Body of pancreas (tissue), 4 donors: ENCODE data around the gene RIPOR2. TPM values are rescaled to one million over a fixed set of nuclear protein-coding genes. Genes with fewer than 3 reads are reported as not detected.
"Not testable (repeated sequence)": the region's sequence is repeated elsewhere in the genome, so short reads cannot be mapped to it uniquely, and the experiment has no call there.

Experiments used
- ATAC-seq: fragments of 150-250 bp; one replicate; pipeline ENCODE4 v1.9.1; 2016
- DNase-seq, 4 donors: peaks; one replicate each; pipeline ENCODE4 v3.0.0-alpha.2; 2019
- H3K27ac ChIP-seq, 4 donors: fragments of 200-600 bp; sonication (generic); 1 replicate in 3 of 4; 2 replicates in 1 of 4; pipeline versions ENCODE4 v1.5.1 to v1.6.1; 2016 to 2019; ENCODE audit warnings: mild to moderate bottlenecking in 1 of 4, mixed read lengths in 1 of 4, moderate library complexity in 1 of 4
- H3K27me3 ChIP-seq, 2 donors: fragments of 200-600 bp; sonication (generic); one replicate each; pipeline ENCODE4 v1.6.0; 2016; ENCODE audit warnings: mild to moderate bottlenecking in 1 of 2
- H3K36me3 ChIP-seq, 2 donors: fragments of 200-600 bp; sonication (generic); replicated peaks in 1 of 2; 2 replicates each; pipeline ENCODE4 v1.5.1; 2016; ENCODE audit warnings: low read depth in 2 of 2; ENCODE audit not compliant: insufficient read depth in 1 of 2
- H3K4me1 ChIP-seq: fragments of 200-600 bp; sonication (generic); one replicate; pipeline ENCODE4 v1.6.0; 2016
- H3K4me3 ChIP-seq, 2 donors: fragments of 200-600 bp; sonication (generic); 1 replicate in 1 of 2; 2 replicates in 1 of 2; pipeline ENCODE4 v1.5.1; 2016 to 2019
- H3K9me3 ChIP-seq, 3 donors: fragments of 200-600 bp; sonication (generic); 1 replicate in 2 of 3; 2 replicates in 1 of 3; pipeline ENCODE4 v1.5.1; 2016
- POLR2A ChIP-seq, 3 donors: fragments of 450-650 bp; IDR thresholded peaks; one replicate each; pipeline ENCODE4 v1.6.1; 2016; ENCODE audit warnings: antibody characterized with exemption in 3 of 3, mild to moderate bottlenecking in 2 of 3
- WGBS, 2 donors: methylation state at CpG; one replicate each; pipeline ENCODE4 v1.1.5; 2017; 5-methylcytosine and 5-hydroxymethylcytosine counted together
- intact Hi-C: fragments of 100-400 bp; cut with DNase I; formaldehyde crosslinking; loops from one replicate; pipeline ENCODE4 v1.15.1; 2023
- total RNA-seq, 2 donors: library from RNA; depleted of rRNA; stranded (reverse); fragments of >200 nt; gene quantifications; one replicate each; pipeline ENCODE4 v1.1.0, GENCODE V29; 2016
- TF ChIP-seq, protein P1 (sequence below), 7 experiments: fragments of 450-650 bp in 4 of 7; fragments of 200-600 bp in 3 of 7; sonication (generic) in 3 of 7; IDR thresholded peaks; one replicate each; pipeline ENCODE4 v1.5.1; 2016 to 2019; ENCODE audit warnings: antibody characterized with exemption in 7 of 7

RIPOR2 gene
- total RNA-seq, 2 donors from 2014 or later, result 1.3 to 1.6 TPM

DNA sequence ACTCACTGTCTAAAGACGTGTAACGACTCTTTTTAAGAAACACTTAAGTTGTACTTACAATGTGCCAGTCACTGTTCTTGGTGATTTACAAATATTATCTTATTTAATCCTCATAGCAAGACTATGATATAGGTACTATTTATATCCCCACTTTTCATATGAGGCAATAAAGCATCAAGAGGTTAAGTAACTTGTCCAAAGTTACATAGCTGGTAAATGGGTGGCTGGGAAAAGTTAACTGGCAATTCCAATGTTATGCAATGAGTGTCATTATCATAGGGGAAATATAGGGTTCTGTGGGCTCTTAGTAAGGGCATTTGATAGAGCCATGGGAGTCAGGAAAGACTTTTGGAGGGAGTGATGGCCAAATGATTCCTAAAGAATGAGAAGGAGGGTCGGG, 21.4 kb upstream of the RIPOR2 start:
- TF ChIP-seq, protein P1, sequence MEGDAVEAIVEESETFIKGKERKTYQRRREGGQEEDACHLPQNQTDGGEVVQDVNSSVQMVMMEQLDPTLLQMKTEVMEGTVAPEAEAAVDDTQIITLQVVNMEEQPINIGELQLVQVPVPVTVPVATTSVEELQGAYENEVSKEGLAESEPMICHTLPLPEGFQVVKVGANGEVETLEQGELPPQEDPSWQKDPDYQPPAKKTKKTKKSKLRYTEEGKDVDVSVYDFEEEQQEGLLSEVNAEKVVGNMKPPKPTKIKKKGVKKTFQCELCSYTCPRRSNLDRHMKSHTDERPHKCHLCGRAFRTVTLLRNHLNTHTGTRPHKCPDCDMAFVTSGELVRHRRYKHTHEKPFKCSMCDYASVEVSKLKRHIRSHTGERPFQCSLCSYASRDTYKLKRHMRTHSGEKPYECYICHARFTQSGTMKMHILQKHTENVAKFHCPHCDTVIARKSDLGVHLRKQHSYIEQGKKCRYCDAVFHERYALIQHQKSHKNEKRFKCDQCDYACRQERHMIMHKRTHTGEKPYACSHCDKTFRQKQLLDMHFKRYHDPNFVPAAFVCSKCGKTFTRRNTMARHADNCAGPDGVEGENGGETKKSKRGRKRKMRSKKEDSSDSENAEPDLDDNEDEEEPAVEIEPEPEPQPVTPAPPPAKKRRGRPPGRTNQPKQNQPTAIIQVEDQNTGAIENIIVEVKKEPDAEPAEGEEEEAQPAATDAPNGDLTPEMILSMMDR (IDR thresholded peaks at IDR 0.05), result no peak
- TF ChIP-seq POLR2A (IDR thresholded peaks at IDR 0.05), result no peak
- Histone ChIP-seq H3K9me3 (no peaks in the 10 kb centered on the region), H3K27me3 (no peaks in the 10 kb centered on the region), H3K4me1 (no peaks in the 10 kb centered on the region), H3K27ac (no peak overlapping the region), H3K36me3 (no peaks in the 10 kb centered on the region), H3K4me3 (no peak overlapping the region)
- intact Hi-C loops, result no loop called here
- no peak for DNase-seq
- 86 to 87% methylated on average over 3 of the region's 3 CpGs for WGBS, 2 donors
- no peak for ATAC-seq

DNA sequence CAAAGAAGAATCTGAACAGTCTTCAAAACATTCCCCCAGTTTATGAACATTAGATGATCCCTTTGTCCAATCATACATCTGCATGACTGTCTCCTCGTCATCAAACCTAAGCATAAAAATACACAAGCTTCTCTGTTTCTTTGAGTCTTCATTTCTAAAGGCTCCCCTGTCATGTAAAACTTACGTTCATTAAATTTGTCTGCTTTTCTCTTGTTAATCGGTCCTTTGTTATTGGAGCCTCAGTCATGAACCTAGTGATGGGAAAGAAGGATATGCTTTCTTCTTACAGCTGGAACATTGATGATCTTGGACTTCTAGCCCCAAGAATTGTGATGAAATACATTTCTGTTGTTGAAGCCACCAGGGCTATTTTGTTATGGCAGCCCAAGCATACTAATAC, 18.0 kb upstream of the RIPOR2 start:
- Histone ChIP-seq H3K4me3 (no peak overlapping the region), H3K9me3 (no peaks in the 10 kb centered on the region), H3K27me3 (no peaks in the 10 kb centered on the region), H3K4me1 (no peaks in the 10 kb centered on the region), H3K36me3 (no peaks in the 10 kb centered on the region), H3K27ac (no peak overlapping the region)
- ATAC-seq, result no peak
- DNase-seq, result no peak
- no peak for TF ChIP-seq POLR2A (IDR thresholded peaks at IDR 0.05)
- TF ChIP-seq, protein P1 (IDR thresholded peaks at IDR 0.05), result no peak
- intact Hi-C loops, result no loop called here
- WGBS, 2 donors, result 75 to 85% methylated on average over 3 of the region's 3 CpGs

DNA sequence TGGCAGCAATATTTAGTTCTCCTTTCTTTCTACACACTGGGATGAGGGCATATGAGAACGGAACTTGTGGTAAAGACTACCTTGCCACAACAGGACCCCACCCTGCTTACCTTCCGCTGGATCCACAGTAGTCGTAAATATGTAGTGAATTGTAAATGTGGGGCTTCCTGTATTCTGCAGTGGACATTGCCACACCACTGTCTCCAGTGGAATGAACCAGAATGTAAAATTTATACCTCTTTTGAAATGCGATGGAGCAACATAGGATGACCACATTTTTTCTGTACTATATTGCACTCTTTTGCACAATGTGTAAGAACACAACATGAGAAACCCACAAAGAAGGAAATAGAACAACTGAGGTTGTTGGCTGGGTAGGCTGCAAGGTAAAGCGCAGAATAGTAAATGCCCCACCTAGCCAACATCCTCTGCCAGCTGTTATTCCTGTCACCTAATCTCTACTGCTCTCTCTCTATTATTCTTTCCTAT, 16.1 kb upstream of the RIPOR2 start:
- 73 to 84% methylated on average over 5 of the region's 5 CpGs for WGBS, 2 donors
- H3K36me3 ChIP-seq, result no peaks in the 10 kb centered on the region
- peak overlapping the region in 1 of 4 donors; percentile 39 for H3K27ac ChIP-seq
- H3K27me3 ChIP-seq, result no peaks in the 10 kb centered on the region
- TF ChIP-seq, protein P1 (IDR thresholded peaks at IDR 0.05), result no peak
- H3K4me3 ChIP-seq, result no peak overlapping the region
- DNase-seq (peak in 1 of 4 donors; percentile 57), ATAC-seq (no peak)
- H3K4me1 ChIP-seq, result no peaks in the 10 kb centered on the region
- intact Hi-C loops, result no loop called here
- H3K9me3 ChIP-seq, result no peaks in the 10 kb centered on the region

DNA sequence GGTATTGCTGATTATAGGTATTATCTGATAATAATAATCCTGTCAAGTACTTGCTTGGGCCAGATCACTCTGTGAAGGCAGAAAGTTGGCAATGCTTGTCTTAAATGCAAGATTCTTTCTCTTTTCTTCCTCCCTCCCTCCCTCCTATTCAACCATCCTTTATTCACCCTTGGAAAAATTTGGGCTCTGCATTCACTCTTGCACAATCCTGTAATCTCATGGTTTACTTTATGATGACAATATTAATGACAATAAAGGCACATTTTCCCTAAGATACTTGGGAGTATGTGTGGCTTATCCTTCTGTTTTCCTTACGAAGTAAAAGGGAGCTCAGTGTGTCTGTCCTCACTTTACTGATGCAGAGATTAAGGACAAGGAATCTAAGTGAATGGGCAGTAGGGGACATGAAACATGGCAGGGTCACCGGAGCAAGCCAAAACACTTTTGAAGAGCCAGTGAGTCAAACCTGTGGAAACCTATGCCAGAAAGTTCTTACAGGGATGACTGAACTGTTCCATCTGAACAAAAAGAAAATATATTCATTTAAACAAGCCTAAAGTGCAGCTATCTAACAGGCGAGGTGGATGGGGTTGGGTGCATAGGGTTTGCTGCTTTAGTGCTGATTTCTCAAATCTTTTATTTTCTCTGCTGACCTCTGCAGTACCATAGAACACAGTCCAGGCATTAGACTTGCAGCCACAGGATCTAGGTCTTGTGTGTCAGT, 14.6 kb upstream of the RIPOR2 start:
- Histone ChIP-seq H3K9me3 (no peaks in the 10 kb centered on the region), H3K4me1 (no peaks in the 10 kb centered on the region), H3K4me3 (no peak overlapping the region), H3K27me3 (no peaks in the 10 kb centered on the region), H3K36me3 (no peaks in the 10 kb centered on the region), H3K27ac (no peak overlapping the region)
- intact Hi-C loops, result no loop called here
- WGBS, 2 donors, result 68% methylated on average over 3 of the region's 3 CpGs
- ATAC-seq, result no peak
- no peak for DNase-seq
- TF ChIP-seq POLR2A (IDR thresholded peaks at IDR 0.05), result no peak
- TF ChIP-seq, protein P1 (IDR thresholded peaks at IDR 0.05), result no peak

DNA sequence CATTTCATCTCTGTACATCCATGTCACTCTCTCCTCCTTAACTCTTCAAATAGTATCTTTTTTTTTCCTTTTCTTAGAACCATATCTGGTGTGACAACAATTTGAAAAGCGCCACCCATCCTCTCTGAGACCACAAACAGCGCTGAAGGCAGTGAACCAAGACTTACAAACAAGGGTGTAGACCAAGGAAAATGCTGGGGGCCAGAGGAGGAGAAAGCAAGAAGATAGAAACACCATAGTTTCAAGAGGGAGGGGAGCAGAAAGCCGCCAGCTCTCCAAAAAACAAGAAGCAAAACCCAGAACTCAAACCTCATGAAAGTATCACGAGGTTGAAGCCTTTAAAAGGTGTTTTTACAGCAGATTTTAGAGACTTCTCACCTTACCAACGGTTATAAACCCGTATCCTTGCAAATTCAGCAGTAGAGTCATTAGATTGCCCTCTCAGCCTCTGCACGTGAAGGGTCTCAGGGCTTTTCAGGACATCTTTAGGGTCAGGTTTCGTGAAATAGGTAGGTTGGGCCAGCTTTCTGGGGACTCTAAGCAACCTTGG, 13.3 kb upstream of the RIPOR2 start:
- H3K27me3 ChIP-seq, result no peaks in the 10 kb centered on the region
- no peak for ATAC-seq
- no peak overlapping the region for H3K27ac ChIP-seq
- intact Hi-C loops, result no loop called here
- H3K4me1 ChIP-seq, result no peaks in the 10 kb centered on the region
- DNase-seq, result no peak
- no peaks in the 10 kb centered on the region for H3K9me3 ChIP-seq
- no peak for TF ChIP-seq POLR2A (IDR thresholded peaks at IDR 0.05)
- TF ChIP-seq, protein P1 (IDR thresholded peaks at IDR 0.05), result no peak
- no peaks in the 10 kb centered on the region for H3K36me3 ChIP-seq
- no peak overlapping the region for H3K4me3 ChIP-seq
- 69 to 70% methylated on average over 8 of the region's 8 CpGs for WGBS, 2 donors

DNA sequence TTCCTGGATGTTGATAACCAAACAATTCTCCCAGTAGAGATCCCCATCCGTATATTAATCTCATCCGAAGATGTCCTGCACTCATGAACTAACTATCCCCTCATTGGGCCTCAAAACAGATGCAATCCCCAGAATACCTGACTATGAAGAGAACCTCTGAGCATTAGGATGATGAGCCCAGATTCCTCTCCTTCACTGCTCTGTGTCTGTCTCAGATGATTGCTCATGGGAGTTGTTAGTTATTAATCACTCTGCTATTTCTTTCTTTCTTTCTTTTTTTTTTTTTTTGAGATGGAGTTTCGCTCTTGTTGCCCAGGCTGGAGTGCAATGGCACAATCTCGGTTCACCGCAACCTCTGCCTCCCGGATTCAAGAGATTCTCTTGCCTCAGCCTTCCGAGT, 12.5 kb upstream of the RIPOR2 start:
- H3K9me3 ChIP-seq, H3K27me3 ChIP-seq, ATAC-seq, H3K27ac ChIP-seq, intact Hi-C loops, H3K36me3 ChIP-seq, DNase-seq, H3K4me1 ChIP-seq, H3K4me3 ChIP-seq: not testable (repeated sequence)
- 85 to 89% methylated on average over 7 of the region's 7 CpGs for WGBS, 2 donors
